Stomach (tissue), 9 donors: ENCODE results near the gene PRKCA. TPM values are rescaled to one million over a fixed set of nuclear protein-coding genes. Genes with fewer than 3 reads are reported as not detected.

ENCODE experiments used
- DNase-seq, 2 donors: peaks; one replicate each; pipeline versions ENCODE4 v3.0.0 to v3.0.0-alpha.2; 2013 to 2019
- H3K27ac ChIP-seq, 5 donors: fragments of 200-600 bp in 4 of 5; sonication (generic) in 4 of 5; one replicate each; pipeline ENCODE4 v1.5.1; 2013 to 2019; ENCODE audit warnings: mild to moderate bottlenecking in 1 of 5, moderate library complexity in 1 of 5
- H3K27me3 ChIP-seq, 3 donors: fragments of 200-600 bp; sonication (generic); one replicate each; pipeline ENCODE4 v1.5.1; 2017 to 2019; ENCODE audit warnings: mixed run types in 1 of 3
- H3K36me3 ChIP-seq, 4 donors: fragments of 200-600 bp; sonication (generic); 1 replicate in 3 of 4; 2 replicates in 1 of 4; pipeline ENCODE4 v1.5.1; 2016 to 2019
- H3K4me1 ChIP-seq, 4 donors: fragments of 200-600 bp; sonication (generic); one replicate each; pipeline ENCODE4 v1.5.1; 2016 to 2019
- H3K4me3 ChIP-seq, 4 donors: fragments of 200-600 bp; sonication (generic) in 3 of 4; one replicate each; pipeline ENCODE4 v1.5.1; 2016 to 2019; ENCODE audit warnings: mild to moderate bottlenecking in 1 of 4
- H3K9me3 ChIP-seq, 4 donors: fragments of 200-600 bp; sonication (generic); one replicate each; pipeline ENCODE4 v1.5.1; 2016 to 2019
- EP300 ChIP-seq: sonication (generic); formaldehyde crosslinking; IDR thresholded peaks from one replicate; pipeline ENCODE4 v1.6.1; 2017; ENCODE audit warnings: antibody characterized with exemption
- POLR2A ChIP-seq, 4 donors: fragments of 450-650 bp; IDR thresholded peaks; one replicate each; pipeline ENCODE4 v1.6.1; 2016; ENCODE audit warnings: antibody characterized with exemption in 4 of 4, control low read depth in 2 of 4, mild to moderate bottlenecking in 1 of 4, moderate library complexity in 1 of 4
- POLR2AphosphoS5 ChIP-seq, 3 donors: sonication (generic); formaldehyde crosslinking; IDR thresholded peaks; one replicate each; pipeline ENCODE4 v1.6.1; 2016; ENCODE audit warnings: antibody characterized with exemption in 3 of 3
- WGBS, 5 donors: extraction: QIAGEN DNeasy Blood & Tissue Kit in 3 of 5; methylation state at CpG; one replicate each; pipeline versions ENCODE4 v1.1.5 to v1.1.7; 2013 to 2018; 5-methylcytosine and 5-hydroxymethylcytosine counted together
- intact Hi-C: fragments of 100-400 bp; cut with DNase I; formaldehyde crosslinking; loops from one replicate; pipeline ENCODE4 v1.15.1; 2023; ENCODE audit warnings: low total_unique reads
- polyA plus RNA-seq, 3 donors: library from polyadenylated mRNA; stranded (reverse); fragments of 200-250 nt; gene quantifications; one replicate each; pipeline ENCODE4 v1.2.3, GENCODE V29; 2013
- total RNA-seq, 5 donors: library from RNA; depleted of rRNA; stranded (reverse); fragments of >200 nt; gene quantifications; one replicate each; pipeline versions ENCODE4 v1.1.0 to v1.2.3, GENCODE V29; 2014 to 2016
- TF ChIP-seq, protein P1 (sequence below), 7 experiments: fragments of 450-650 bp in 4 of 7; fragments of 200-600 bp in 3 of 7; sonication (generic) in 3 of 7; IDR thresholded peaks; one replicate each; pipeline ENCODE4 v1.5.1; 2016 to 2019; ENCODE audit warnings: antibody characterized with exemption in 7 of 7, control low read depth in 2 of 7, mild to moderate bottlenecking in 1 of 7
- donor health status: healthy with polysubstance abuse.
- donor health status: Bipolar disorder and iron deficiency.
- donor health status: healthy.

PRKCA gene
- total and polyA plus RNA-seq, 8 donors = 2.1 to 41.1 (median 12.2) TPM

DNA sequence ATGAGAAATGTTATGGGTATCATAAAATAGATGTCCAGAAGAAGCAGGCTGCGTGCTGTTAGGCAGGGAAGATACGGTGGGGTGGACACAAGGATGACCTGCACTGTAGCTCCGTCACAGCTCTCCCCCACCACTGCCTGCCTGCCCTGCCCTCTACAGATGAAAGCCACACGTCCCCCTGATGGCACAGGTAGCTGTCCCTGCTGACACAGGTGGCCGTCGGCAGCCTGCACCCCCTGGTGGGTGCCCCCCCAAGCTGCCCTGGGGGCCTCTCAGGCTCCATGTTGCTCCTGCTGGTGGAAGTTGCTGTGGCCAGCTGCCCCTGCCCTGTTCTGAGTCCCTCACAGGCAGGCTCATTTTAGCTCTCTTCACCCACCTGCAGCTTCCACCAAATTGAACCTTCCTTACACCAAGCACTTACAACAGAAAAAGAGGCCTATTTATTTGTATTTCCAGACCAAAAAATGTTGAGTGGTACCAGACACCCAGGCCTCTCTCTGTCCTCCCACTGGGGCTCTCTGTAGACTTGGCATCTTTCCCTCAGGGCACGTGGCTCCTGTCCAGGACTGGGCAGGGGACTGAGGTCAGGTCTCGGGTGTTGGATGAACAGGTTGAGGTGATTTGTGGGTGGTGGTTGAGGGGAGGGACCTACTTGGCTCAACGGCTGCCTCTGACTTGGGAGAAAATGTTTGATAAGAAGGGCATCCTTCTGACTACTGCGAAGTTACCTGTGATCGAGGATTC, 482.4 kb downstream of the PRKCA start:
- H3K4me3 ChIP-seq = no peak overlapping the region
- H3K4me1 ChIP-seq = peaks cover 0 to 5% (median 2%) of the 10 kb centered on the region in 4 donors
- intact Hi-C loops = no loop called here
- H3K9me3 ChIP-seq = no peaks in the 10 kb centered on the region
- DNase-seq = no peak
- H3K27ac ChIP-seq = no peak overlapping the region
- WGBS, 5 donors = 81 to 90% (median 86%) methylated on average over 11 of the region's 11 CpGs
- no peak for TF ChIP-seq POLR2A (IDR thresholded peaks at IDR 0.05)
- TF ChIP-seq, protein P1, sequence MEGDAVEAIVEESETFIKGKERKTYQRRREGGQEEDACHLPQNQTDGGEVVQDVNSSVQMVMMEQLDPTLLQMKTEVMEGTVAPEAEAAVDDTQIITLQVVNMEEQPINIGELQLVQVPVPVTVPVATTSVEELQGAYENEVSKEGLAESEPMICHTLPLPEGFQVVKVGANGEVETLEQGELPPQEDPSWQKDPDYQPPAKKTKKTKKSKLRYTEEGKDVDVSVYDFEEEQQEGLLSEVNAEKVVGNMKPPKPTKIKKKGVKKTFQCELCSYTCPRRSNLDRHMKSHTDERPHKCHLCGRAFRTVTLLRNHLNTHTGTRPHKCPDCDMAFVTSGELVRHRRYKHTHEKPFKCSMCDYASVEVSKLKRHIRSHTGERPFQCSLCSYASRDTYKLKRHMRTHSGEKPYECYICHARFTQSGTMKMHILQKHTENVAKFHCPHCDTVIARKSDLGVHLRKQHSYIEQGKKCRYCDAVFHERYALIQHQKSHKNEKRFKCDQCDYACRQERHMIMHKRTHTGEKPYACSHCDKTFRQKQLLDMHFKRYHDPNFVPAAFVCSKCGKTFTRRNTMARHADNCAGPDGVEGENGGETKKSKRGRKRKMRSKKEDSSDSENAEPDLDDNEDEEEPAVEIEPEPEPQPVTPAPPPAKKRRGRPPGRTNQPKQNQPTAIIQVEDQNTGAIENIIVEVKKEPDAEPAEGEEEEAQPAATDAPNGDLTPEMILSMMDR (IDR thresholded peaks at IDR 0.05) = no peak
- TF ChIP-seq EP300 = no peak
- no peak for TF ChIP-seq POLR2AphosphoS5 (IDR thresholded peaks at IDR 0.05)
- H3K36me3 ChIP-seq = peaks cover 12 to 69% (median 47%) of the 10 kb centered on the region in 4 donors
- H3K27me3 ChIP-seq = no peaks in the 10 kb centered on the region

DNA sequence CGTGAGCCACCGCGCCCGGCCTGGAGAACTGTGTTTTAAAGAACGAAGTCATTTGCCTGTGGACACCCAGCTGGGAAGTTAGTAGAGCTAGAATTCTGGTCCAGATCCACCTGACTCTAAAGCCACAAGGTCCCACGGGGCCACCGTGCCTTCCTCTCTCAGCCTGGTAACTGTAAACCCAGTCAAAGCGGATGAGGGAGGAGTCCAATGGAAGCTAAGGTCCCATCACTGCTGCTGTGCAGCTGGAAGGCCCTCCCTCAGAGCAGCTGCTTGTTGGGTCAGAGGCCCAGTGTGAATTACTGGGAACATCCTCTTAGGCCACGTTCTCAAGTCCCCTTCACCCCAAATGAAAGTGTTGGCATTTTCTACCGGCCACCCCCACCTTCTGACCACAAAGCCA, 483.7 kb downstream of the PRKCA start:
- Histone ChIP-seq H3K4me3 (no peak overlapping the region), H3K27ac (no peak overlapping the region), H3K4me1 (peaks cover 0 to 8% (median 3%) of the 10 kb centered on the region in 4 donors), H3K9me3 (no peaks in the 10 kb centered on the region), H3K36me3 (peaks cover 12 to 81% (median 52%) of the 10 kb centered on the region in 4 donors), H3K27me3 (no peaks in the 10 kb centered on the region)
- no peak for DNase-seq
- intact Hi-C loops = no loop called here
- WGBS, 5 donors = 87 to 95% (median 91%) methylated on average over 8 to 10 of the region's 10 CpGs
- TF ChIP-seq EP300 (no peak), POLR2AphosphoS5 (IDR thresholded peaks at IDR 0.05) (no peak), POLR2A (IDR thresholded peaks at IDR 0.05) (no peak)
- TF ChIP-seq, protein P1 (IDR thresholded peaks at IDR 0.05) = no peak

DNA sequence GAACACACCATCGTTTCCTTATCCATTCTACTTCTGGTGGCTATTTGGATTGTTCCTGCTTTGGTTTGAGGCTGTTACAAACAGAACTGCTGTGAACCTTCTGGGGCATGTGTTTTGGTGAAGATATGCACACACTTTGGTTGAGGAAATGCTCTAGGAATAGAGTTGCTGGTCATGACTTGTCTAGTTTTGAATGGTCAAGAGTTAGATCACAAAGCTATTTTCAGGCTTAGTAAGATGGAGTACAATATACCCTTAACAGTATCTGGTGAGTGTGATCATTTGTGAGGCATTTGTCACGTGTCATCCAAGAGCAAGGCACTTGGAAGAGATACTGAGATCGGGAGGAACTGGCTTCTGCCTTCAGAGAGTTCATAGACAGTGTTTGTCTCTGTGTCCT, 485.5 kb downstream of the PRKCA start:
- H3K27me3 ChIP-seq = no peaks in the 10 kb centered on the region
- H3K27ac ChIP-seq = no peak overlapping the region
- intact Hi-C loops = no loop called here
- peaks cover 17 to 91% (median 60%) of the 10 kb centered on the region in 4 donors for H3K36me3 ChIP-seq
- DNase-seq = no peak
- H3K4me1 ChIP-seq = peaks cover 0 to 12% (median 4%) of the 10 kb centered on the region in 4 donors
- WGBS, 5 donors = 72 to 88% (median 83%) methylated on average over 3 of the region's 3 CpGs
- H3K4me3 ChIP-seq = no peak overlapping the region
- TF ChIP-seq EP300 = no peak
- TF ChIP-seq, protein P1 (IDR thresholded peaks at IDR 0.05) = no peak
- TF ChIP-seq POLR2AphosphoS5 (IDR thresholded peaks at IDR 0.05) = no peak
- TF ChIP-seq POLR2A (IDR thresholded peaks at IDR 0.05) = no peak
- no peaks in the 10 kb centered on the region for H3K9me3 ChIP-seq

DNA sequence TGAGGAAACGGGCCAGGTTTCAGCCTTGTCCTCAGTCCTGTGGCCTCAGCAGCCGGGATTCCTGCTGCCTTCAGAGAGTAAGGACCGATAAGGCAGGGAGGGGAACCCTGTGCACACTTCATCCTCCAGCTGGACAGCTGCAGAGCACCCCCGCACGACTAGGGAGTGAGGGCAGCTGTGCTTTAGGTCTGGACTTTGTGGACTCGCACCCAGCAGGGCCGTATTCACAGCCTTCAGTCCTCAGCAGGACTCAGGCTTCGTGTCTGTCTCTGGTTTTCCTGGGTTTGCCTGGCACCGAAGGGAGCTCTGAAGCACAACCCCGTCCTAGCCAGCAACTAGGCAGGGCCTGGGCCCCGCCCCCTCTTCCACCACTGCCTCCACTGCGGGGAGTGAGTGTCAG, 486.7 kb downstream of the PRKCA start:
- Histone ChIP-seq H3K27ac (no peak overlapping the region), H3K36me3 (peaks cover 17 to 86% (median 62%) of the 10 kb centered on the region in 4 donors), H3K27me3 (no peaks in the 10 kb centered on the region), H3K9me3 (no peaks in the 10 kb centered on the region), H3K4me1 (peaks cover 0 to 12% (median 4%) of the 10 kb centered on the region in 4 donors), H3K4me3 (no peak overlapping the region)
- no peak for DNase-seq
- TF ChIP-seq POLR2AphosphoS5 (IDR thresholded peaks at IDR 0.05) = no peak
- TF ChIP-seq, protein P1 (IDR thresholded peaks at IDR 0.05) = no peak
- TF ChIP-seq EP300 = no peak
- TF ChIP-seq POLR2A (IDR thresholded peaks at IDR 0.05) = no peak
- intact Hi-C loops = no loop called here
- 77 to 89% (median 85%) methylated on average over 10 to 12 of the region's 12 CpGs for WGBS, 5 donors
